Activated CD8-positive, alpha-beta memory T cell treated with anti-CD3 and anti-CD28 coated beads for 48 hours (primary cell): ENCODE data around the gene MED12L.
"Not testable (repeated sequence)": the region's sequence is repeated elsewhere in the genome, so short reads cannot be mapped to it uniquely, and the experiment has no call there.

ENCODE experiments used
- DNase-seq, 3 experiments: peaks; one replicate each; pipeline ENCODE4 v3.0.0-alpha.2; 2020; ENCODE audit warnings: low read depth in 2 of 3, low spot score in 2 of 3

MED12L gene, protein sequence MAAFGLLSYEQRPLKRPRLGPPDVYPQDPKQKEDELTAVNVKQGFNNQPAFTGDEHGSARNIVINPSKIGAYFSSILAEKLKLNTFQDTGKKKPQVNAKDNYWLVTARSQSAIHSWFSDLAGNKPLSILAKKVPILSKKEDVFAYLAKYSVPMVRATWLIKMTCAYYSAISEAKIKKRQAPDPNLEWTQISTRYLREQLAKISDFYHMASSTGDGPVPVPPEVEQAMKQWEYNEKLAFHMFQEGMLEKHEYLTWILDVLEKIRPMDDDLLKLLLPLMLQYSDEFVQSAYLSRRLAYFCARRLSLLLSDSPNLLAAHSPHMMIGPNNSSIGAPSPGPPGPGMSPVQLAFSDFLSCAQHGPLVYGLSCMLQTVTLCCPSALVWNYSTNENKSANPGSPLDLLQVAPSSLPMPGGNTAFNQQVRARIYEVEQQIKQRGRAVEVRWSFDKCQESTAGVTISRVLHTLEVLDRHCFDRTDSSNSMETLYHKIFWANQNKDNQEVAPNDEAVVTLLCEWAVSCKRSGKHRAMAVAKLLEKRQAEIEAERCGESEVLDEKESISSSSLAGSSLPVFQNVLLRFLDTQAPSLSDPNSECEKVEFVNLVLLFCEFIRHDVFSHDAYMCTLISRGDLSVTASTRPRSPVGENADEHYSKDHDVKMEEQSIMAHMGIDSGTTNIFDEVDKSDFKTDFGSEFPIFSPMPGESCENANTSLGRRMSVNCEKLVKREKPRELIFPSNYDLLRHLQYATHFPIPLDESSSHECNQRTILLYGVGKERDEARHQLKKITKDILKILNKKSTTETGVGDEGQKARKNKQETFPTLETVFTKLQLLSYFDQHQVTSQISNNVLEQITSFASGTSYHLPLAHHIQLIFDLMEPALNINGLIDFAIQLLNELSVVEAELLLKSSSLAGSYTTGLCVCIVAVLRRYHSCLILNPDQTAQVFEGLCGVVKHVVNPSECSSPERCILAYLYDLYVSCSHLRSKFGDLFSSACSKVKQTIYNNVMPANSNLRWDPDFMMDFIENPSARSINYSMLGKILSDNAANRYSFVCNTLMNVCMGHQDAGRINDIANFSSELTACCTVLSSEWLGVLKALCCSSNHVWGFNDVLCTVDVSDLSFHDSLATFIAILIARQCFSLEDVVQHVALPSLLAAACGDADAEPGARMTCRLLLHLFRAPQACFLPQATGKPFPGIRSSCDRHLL (N-terminal part only)

DNA sequence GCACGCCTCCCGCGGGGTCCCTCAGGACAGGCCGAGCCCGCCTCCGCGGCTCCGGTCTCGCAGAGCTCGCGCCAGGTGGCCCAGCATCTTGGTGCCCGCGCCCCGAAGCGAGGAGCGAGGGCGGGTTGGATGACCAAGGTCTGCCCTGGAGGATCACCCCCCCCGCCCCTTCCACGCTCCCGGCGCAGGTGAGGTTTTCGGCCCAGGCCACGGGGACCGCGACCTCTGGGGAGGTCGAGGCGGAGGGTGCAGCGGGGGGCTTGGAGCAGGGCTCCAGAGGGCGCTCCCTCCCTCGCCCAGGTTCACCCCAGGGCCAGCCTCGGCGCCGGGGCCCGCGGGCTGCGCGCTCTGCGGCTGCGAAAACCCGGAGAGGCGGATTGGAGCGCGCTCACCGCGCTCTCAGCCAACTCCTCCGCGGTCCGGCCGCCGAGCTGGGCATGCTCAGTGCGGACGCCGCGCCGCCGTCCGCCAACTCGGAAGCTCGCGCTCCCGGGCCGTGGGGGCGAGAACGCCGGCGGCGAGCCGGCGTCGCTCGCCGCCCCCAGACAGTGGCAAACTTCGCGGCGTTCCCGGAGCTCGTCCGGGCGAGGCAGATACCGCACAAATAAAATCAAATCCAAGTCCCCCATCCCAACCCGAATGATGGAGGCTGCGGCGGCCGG, at the start of gene MED12L:
Gene MED12L, plus strand, starts transcription at position 438 of the 662 bp plus-strand sequence. CDS start 1,263 bp downstream, outside the sequence.
- DNase-seq, result peak; percentile 37 to 49 (median 43)

DNA sequence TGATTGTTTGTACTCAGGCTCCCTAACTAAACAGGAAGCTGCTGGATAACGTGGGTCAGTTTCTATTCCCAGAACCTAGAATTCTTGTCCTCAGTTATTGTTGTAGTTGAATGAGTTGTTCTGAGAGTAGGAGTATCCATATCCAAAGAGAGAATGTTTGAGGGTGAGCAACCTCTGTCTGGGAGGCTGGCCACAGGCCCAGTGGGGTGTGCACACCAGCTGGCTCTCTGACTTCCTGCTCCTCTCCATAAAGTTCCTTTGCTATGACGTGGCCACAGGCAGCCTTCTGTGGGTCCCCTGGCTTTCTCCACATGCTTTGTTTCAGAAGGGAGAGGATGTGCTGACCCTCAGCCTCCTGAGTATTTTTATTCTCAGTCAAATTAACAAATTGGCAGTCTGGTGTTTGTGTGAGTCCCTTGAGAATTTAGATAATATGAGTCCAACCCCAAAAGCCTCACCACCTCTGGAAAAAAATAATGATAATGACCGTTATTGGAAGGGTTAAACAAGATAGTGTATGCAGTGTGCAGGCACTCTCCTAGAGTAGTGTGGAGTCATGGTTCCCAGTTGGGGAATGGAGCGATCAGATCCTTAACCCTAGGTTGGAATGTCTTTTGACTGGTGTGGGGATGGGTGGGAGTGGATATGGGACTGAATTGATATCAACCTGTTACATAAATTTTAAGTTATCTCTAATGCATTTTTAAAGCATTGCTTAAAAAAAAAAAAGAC, 47.6 kb upstream of the MED12L start:
- DNase-seq, result no peak

GRCh38 chr3:151044706-151045105, 40.8 kb upstream of the MED12L start:
- no peak for DNase-seq

DNA sequence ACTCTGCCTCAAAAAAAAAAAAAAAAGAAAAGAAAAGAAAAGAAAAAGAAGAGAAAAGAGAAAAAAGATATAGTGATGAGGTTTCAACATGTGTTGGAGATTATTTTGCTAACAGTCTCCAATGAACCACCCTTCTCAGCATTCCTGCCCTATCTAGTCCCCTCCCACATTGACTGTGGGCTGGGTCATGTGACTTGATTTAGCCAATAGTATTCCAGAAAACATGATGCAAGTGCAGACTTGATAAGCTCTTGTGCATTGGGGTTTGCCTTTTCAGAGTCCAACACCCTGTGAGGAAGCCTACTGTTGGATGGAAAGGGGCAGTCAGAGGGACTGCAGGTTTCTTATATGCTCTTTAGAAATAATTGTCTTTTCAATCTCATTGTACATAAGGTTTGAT, 37.8 kb upstream of the MED12L start:
- DNase-seq, result no peak

- no peak for DNase-seq
These were observed 33.9 kb upstream of the MED12L start for GRCh38 chr3:151051533-151051932.

- no peak for DNase-seq
These were observed 33.1 kb upstream of the MED12L start for GRCh38 chr3:151052346-151052745.

DNA sequence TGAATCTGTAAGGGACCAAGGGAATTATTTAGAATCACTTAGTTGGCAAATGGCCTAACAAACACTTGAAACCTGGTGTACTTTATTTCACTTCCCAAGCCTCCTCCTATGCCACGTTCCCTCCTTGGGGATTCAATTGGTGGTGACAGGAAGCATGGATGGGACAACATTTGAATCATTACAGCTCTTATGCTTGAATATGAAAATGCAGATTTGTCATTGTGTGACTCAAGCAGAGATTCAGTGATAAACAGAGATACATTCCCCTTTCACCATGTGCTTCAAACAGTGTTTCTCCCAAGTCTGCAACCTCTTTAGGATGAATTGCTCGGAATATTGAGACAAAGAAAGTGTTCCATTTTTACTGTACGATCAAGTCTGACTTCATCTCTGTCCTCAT, 32.7 kb upstream of the MED12L start:
- no peak for DNase-seq

- no peak for DNase-seq
These were observed 26.7 kb upstream of the MED12L start for GRCh38 chr3:151058740-151059139.

DNA sequence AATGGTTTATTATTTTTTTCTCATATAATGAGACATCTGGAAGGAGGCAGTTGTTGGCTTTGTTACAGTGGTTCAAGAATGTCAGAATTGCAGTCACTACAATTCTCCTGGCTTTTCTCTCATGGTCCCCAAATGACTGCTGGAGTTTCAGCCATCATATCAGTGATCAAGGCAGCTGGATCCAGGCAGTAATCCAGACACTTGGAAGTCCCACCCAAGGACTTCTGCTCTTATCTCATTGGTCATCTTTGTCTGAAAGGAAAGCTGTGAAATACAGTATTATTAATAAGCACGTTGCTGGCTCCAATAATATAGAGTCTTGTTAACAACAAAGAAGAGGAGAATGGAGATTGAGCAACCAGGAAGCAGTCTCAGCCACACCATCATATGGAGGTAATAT, 22.9 kb upstream of the MED12L start:
- DNase-seq, result no peak

DNA sequence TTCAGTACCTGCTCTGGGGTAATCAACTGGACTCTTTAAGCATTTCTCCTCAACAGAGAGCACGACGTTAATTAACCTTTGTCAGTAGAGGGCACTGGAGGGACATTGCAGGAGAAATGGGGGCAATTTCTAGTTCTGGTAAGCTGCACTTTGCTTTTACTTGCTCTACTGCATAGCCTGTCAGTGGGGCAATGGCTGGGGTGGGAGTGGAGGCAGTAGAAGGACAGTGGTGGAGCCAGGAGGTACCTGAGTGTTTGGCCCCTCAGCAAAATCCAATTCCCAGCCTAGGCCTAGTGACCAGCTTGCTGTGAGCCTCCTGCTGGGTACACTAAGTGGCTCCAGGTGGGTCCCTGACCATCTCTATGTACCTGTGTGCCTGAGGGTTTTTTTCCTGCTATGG, 18.3 kb upstream of the MED12L start:
- no peak for DNase-seq

GRCh38 chr3:151072842-151073241, 12.6 kb upstream of the MED12L start:
- DNase-seq, result not testable (repeated sequence)

DNA sequence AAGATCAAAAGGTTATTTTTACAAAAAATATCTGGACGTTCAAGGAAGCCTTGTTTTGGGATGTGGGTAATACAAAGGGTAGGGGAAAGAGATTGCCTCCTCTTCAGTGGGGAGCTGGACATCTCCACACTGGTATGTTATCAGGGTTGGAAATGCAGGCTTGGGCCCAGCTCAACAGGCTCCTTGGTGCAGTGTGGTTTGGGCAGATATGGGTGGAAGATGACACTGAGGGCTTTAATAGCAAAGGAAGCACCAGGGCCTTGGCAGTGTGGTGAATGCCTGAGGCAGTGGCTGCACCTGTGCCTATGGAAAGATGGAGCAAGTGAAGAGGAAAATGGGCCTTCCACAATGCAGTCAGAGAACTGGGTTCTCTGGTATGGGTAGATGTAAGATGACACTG, 11.2 kb upstream of the MED12L start:
- DNase-seq, result no peak

GRCh38 chr3:151075869-151076562, 9.4 kb upstream of the MED12L start:
- DNase-seq, result no peak

DNA sequence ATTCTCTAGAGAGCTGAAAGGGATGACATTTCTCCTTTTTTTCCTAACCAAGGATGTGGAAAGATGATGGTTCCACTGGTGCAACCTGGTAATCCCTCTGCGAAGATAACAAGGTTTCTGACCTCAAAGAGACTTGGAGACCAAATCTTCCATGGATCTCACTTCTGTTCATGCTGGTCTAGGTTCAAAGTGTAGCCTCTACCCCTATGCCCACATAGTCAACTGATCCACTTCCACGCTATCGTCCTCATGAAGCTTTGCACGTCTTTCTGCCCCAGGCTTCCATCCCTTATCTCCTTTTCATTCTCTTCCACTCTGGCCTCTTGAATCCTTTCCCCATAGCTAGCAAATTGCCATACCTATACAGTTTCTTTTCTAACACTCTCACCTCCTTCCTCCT, 8.8 kb upstream of the MED12L start:
- no peak for DNase-seq

GRCh38 chr3:151081082-151081481, 4.4 kb upstream of the MED12L start:
- not testable (repeated sequence) for DNase-seq

DNA sequence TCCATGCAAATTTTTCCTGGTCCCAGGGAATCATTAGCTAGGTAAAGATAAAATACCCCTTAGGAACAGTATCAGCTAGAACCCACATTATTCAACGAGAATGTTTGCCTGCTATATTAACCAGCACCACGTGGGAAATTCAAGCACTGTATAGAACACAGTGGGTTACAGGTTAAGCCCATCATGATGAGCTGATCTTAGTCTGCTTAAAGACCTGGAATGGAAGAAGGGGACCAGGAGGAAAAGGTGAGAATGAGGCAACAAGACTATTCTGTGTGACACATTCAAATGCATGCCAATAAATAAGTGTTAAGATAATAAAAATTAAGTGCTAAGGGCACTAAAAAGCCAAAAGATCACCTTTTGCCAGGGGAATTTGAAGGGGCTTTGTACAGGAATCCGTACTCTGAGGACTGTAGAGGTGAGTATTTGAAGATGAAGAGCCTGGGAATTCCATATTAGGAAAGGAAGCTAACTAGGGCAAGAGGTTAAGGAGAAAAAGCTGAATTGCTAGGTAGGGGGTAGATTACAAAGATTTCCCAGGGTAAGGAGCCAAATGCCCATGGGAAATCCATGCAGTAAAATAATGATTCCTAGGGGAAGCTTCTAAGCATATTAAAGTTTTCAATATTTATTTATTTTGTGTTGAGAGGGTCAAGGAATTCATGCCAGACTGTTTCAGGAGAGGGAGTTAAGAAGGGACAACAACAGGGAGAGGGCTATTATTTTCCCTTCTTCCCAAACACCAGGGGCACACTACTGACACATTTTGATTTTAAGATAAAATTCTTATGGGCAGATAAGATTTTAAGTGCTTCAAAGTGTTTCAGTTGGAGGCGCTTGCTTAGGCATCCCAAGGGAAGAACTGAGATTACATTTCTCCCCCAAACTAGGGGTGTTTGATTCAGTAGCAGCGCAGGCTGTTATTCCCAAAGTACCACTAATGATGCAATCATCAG, 2.3 kb upstream of the MED12L start:
- no peak for DNase-seq

GRCh38 chr3:151084893-151085226, 604 bp upstream of the MED12L start:
- no peak for DNase-seq

DNA sequence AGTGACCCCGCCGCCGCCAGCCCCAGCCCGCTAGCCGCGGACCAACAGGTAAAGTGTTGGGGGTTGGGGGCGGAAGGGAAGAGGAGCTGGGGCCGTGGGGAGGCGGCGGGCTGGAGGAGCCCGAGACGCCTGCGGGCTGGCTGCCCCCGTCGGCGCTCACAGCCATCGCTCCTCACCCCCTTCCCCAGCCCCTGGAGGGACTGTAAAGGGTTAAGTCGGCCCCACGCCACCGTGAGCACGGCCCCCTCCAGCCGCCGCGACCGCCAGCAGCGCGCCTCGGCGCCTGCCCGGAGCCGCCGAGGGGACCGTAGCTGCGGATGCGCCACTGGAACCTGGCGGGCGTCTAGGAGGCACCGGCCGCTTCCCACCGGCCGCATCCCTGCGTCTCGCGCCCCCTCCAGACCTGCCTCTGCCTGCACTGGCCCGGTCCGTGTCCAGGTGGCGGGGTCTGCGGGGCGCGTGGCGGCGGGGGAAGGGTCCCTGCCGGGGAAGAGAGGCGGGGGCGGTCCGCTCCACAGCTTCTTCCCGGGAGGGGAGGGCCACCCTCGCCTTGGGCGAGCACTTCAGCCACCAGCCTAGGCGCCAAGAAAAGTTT, 522 bp downstream of the MED12L start:
- DNase-seq, result no peak
